Endothelial cell of umbilical vein (primary cell): ENCODE measurements around the gene KHNYN. TPM values are rescaled to one million over a fixed set of nuclear protein-coding genes. Genes with fewer than 3 reads are reported as not detected.

Source experiments
- BruUV-seq: library from RNA; stranded (reverse); fragments of 400-500 nt; replicated peaks from 2 replicates; lab custom pipeline; 2021; lab: Mats Ljungman, UMichigan
- CTCF ChIA-PET: fragments of 300-600, 350-600 bp; sonication (Branson Sonifier 250); formaldehyde crosslinking; loops from one replicate; lab custom pipeline; 2021; ENCODE audit warnings: antibody characterized with exemption, inconsistent platforms; lab: Charles Lee
- POLR2A ChIA-PET: fragments of 300-600, 350-600 bp; sonication (Branson Sonifier 250); formaldehyde crosslinking; loops from one replicate; lab custom pipeline; 2021; ENCODE audit warnings: antibody characterized with exemption, inconsistent platforms; lab: Charles Lee
- DNase-seq: peaks from one replicate; pipeline ENCODE4 v3.0.0-alpha.2; 2011; ENCODE audit warnings: low read depth, low spot score
- FAIRE-seq: peaks from 2 replicates; lab custom pipeline; 2011; peaks lifted over from hg19 to GRCh38; lab: Jason Lieb, UNC
- H2AFZ ChIP-seq: 2 replicates; pipeline ENCODE4 v1.6.0; 2012; ENCODE audit warnings: low read depth, low read length, control low read depth, inconsistent platforms
- H3K27ac ChIP-seq: 2 replicates; pipeline ENCODE4 v1.5.1; 2011; ENCODE audit warnings: low read depth, mild to moderate bottlenecking, control low read depth, low read length, moderate library complexity; ENCODE audit not compliant: insufficient read depth
- H3K27me3 ChIP-seq, 2 experiments: 2 replicates each; pipeline versions ENCODE4 v1.6.0 to v1.6.1; 2011; ENCODE audit warnings: low read length in 2 of 2, mixed read lengths in 1 of 2; ENCODE audit not compliant: control insufficient read depth in 2 of 2, insufficient read depth in 2 of 2
- H3K36me3 ChIP-seq, 2 experiments: 2 replicates in 1 of 2; 3 replicates in 1 of 2; pipeline ENCODE4 v1.5.1; 2011; ENCODE audit warnings: low read length in 2 of 2, mild to moderate bottlenecking in 1 of 2, moderate library complexity in 1 of 2; ENCODE audit not compliant: control insufficient read depth in 2 of 2, insufficient read depth in 2 of 2; ENCODE audit errors: extremely low read depth in 1 of 2
- H3K4me1 ChIP-seq: 3 replicates; pipeline ENCODE4 v1.5.1; 2011; ENCODE audit warnings: mild to moderate bottlenecking, low read length; ENCODE audit not compliant: control insufficient read depth, insufficient read depth; ENCODE audit errors: extremely low read depth
- H3K4me2 ChIP-seq: 2 replicates; pipeline ENCODE4 v1.6.1; 2011; ENCODE audit warnings: low read length, control low read depth, mixed read lengths; ENCODE audit not compliant: insufficient read depth
- H3K4me3 ChIP-seq, 3 experiments: fragments of 200-600 bp in 1 of 3; sonication (generic), shearing (Covaris generic) in 1 of 3; replicated peaks in 1 of 3; 2 replicates each; pipeline ENCODE4 v1.5.1; 2011 to 2016; ENCODE audit warnings: control low read depth in 3 of 3, low read length in 3 of 3, mild to moderate bottlenecking in 2 of 3, inconsistent platforms in 1 of 3, low read depth in 1 of 3, moderate library complexity in 1 of 3; ENCODE audit not compliant: insufficient read depth in 1 of 3
- H3K79me2 ChIP-seq: 2 replicates; pipeline ENCODE4 v1.6.0; 2012; ENCODE audit warnings: low read length, inconsistent platforms; ENCODE audit not compliant: control insufficient read depth, insufficient read depth
- H3K9ac ChIP-seq: replicated peaks from 2 replicates; pipeline ENCODE3; 2011; ENCODE audit warnings: low read length, control low read depth; ENCODE audit not compliant: insufficient read depth; ENCODE audit errors: extremely low read depth
- H3K9me1 ChIP-seq: replicated peaks from 3 replicates; pipeline ENCODE4 v1.6.0; 2011; ENCODE audit warnings: mild to moderate bottlenecking, low read length; ENCODE audit not compliant: control insufficient read depth, insufficient read depth; ENCODE audit errors: extremely low read depth
- H3K9me3 ChIP-seq: replicated peaks from 2 replicates; pipeline ENCODE4 v1.5.1; 2012; ENCODE audit warnings: low read length, inconsistent platforms; ENCODE audit not compliant: control insufficient read depth, insufficient read depth
- H4K20me1 ChIP-seq: replicated peaks from 2 replicates; pipeline ENCODE3; 2011; ENCODE audit warnings: mild to moderate bottlenecking, low read length; ENCODE audit not compliant: control insufficient read depth, insufficient read depth; ENCODE audit errors: extremely low read depth
- CTCF ChIP-seq, 2 donors: IDR thresholded peaks; 1 replicate in 1 of 2; 2 replicates in 1 of 2; pipeline ENCODE4 v1.5.1; 2011; ENCODE audit warnings: low read length in 2 of 2, mild to moderate bottlenecking in 2 of 2, moderate library complexity in 2 of 2, control low read depth in 1 of 2, inconsistent platforms in 1 of 2, low read depth in 1 of 2; ENCODE audit not compliant: insufficient read depth in 1 of 2; ENCODE audit errors: extremely low read depth in 1 of 2
- EZH2 ChIP-seq: IDR thresholded peaks from 2 replicates; pipeline ENCODE4 v1.6.1; 2012; ENCODE audit warnings: borderline replicate concordance, low read depth, mild to moderate bottlenecking, moderate library complexity, low read length, inconsistent platforms; ENCODE audit not compliant: severe bottlenecking
- FOS ChIP-seq: IDR thresholded peaks from 2 replicates; pipeline ENCODE4 v1.6.1; 2011; ENCODE audit warnings: mild to moderate bottlenecking, low read length, moderate library complexity, borderline replicate concordance; ENCODE audit not compliant: insufficient read depth
- GATA2 ChIP-seq: IDR thresholded peaks from 2 replicates; pipeline ENCODE4 v1.7.0; 2011; ENCODE audit warnings: low read depth, mild to moderate bottlenecking, moderate library complexity, mixed read lengths, low read length; ENCODE audit not compliant: insufficient read length, insufficient read depth
- JUN ChIP-seq: IDR thresholded peaks from 2 replicates; pipeline ENCODE4 v1.6.1; 2011; ENCODE audit warnings: borderline replicate concordance, low read depth; ENCODE audit not compliant: insufficient read length, insufficient read depth
- MAX ChIP-seq: IDR thresholded peaks from 2 replicates; pipeline ENCODE4 v1.6.1; 2011; ENCODE audit not compliant: insufficient read depth, insufficient read length
- MYC ChIP-seq: IDR thresholded peaks from one replicate; pipeline ENCODE4 v1.6.1; 2011; ENCODE audit warnings: mild to moderate bottlenecking, low read depth, low read length
- POLR2A ChIP-seq: IDR thresholded peaks from 2 replicates; pipeline ENCODE4 v1.6.1; 2012; ENCODE audit warnings: low read depth, mild to moderate bottlenecking, control low read depth, low read length
- POLR2AphosphoS5 ChIP-seq: IDR thresholded peaks from 2 replicates; pipeline ENCODE4 v1.6.1; 2012; ENCODE audit warnings: low read depth, mild to moderate bottlenecking, control low read depth, low read length, moderate library complexity; ENCODE audit not compliant: insufficient read depth
- dilution Hi-C: fragments of 300-500 bp; cut with MboI; formaldehyde crosslinking; loops from one replicate; pipeline ENCODE4 v1.15.0; 2019; ENCODE audit warnings: low sequenced_read_pairs; ENCODE audit not compliant: extremely low pct_ligation_motif_present
- intact Hi-C: fragments of 100-400 bp; cut with micrococcal nuclease; formaldehyde crosslinking; loops from one replicate; pipeline ENCODE4 v1.10.0; 2022
- polyA plus RNA-seq, 4 experiments: library from polyadenylated mRNA; depleted of rRNA in 3 of 4; stranded (reverse) in 3 of 4; unstranded in 1 of 4; fragments of >200 nt; gene quantifications; 2 replicates each; pipeline versions ENCODE4 v1.2.1 to v1.2.3, GENCODE V29; 2011 to 2012; ENCODE audit warnings: missing spikeins in 1 of 4
- total RNA-seq: library from RNA; stranded (reverse); gene quantifications from 2 replicates; pipeline ENCODE4 v1.2.3, GENCODE V29; 2021

KHNYN gene
- total and polyA plus RNA-seq, 2 donors (not counting 3 experiments of a cell fraction or from before 2014, with no cell fraction given), result 25.4 to 63.3 TPM

- H3K9me3 ChIP-seq, result no peaks in the 10 kb centered on the region
- intact Hi-C loops, result loop anchor here (1.0 kb wide), 2 partner anchors 26 to 39 kb away; no protein-coding TSS in a partner anchor
- CTCF ChIA-PET, result interaction anchor here (1.0 to 3.0 kb wide), 5 partner anchors 26 to 59 kb away, joined by 3 to 17 read pairs (median 5); no protein-coding TSS in a partner anchor
- TF ChIP-seq CTCF (IDR thresholded peaks at IDR 0.05; ENCODE audit: extremely low read depth in 1 of 2, insufficient read depth in 1 of 2, low read depth in 1 of 2, low read length in 2 of 2) (peak in 1 of 2 donors; percentile 12), EZH2 (no peak)
- peaks cover 23% of the 10 kb centered on the region for H3K4me1 ChIP-seq
- peaks cover 0 to 3% of the 10 kb centered on the region in 2 experiments for H3K27me3 ChIP-seq
- peak overlapping the region in 1 of 3 experiments; percentile 19 for H3K4me3 ChIP-seq
- peak overlapping the region; percentile 42 for H3K9ac ChIP-seq
- peak; percentile 75 for FAIRE-seq
- H4K20me1 ChIP-seq, result no peaks in the 10 kb centered on the region
- dilution Hi-C loops, result no loop called here
- peak overlapping the region; percentile 31 for H2AFZ ChIP-seq
- no peaks in the 10 kb centered on the region for H3K9me1 ChIP-seq
- H3K27ac ChIP-seq, result peak overlapping the region; percentile 48
- POLR2A ChIA-PET, result interaction anchor here (1.0 kb wide), 1 partner anchor 31 kb away, joined by 3 read pairs; no protein-coding TSS in a partner anchor
- H3K79me2 ChIP-seq, result no peaks in the 10 kb centered on the region
- peak; percentile 70 for DNase-seq
- TSS peak; percentile 79 for BruUV-seq
- H3K36me3 ChIP-seq, result no peaks in the 10 kb centered on the region
- peak overlapping the region; percentile 70 for H3K4me2 ChIP-seq
These were observed 37.2 kb upstream of the KHNYN start for GRCh38 chr14:24392325-24393091.

GRCh38 chr14:24394275-24394674 lies 35.5 kb upstream of the KHNYN start:
- Histone ChIP-seq H3K4me1 (peaks cover 27% of the 10 kb centered on the region), H3K4me3 (no peak overlapping the region), H4K20me1 (no peaks in the 10 kb centered on the region), H3K4me2 (no peak overlapping the region), H3K27ac (no peak overlapping the region), H3K27me3 (no peaks in the 10 kb centered on the region), H3K79me2 (no peaks in the 10 kb centered on the region), H3K9me3 (no peaks in the 10 kb centered on the region), H3K36me3 (no peaks in the 10 kb centered on the region), H2AFZ (no peak overlapping the region), H3K9me1 (no peaks in the 10 kb centered on the region), H3K9ac (no peak overlapping the region)
- POLR2A ChIA-PET, result no interaction called here
- FAIRE-seq (no peak), DNase-seq (no peak)
- intact Hi-C loops, result no loop called here
- BruUV-seq, result no TSS peak
- dilution Hi-C loops, result no loop called here
- TF ChIP-seq EZH2 (no peak), POLR2AphosphoS5 (no peak), JUN (no peak), FOS (no peak), MYC (no peak), POLR2A (no peak), CTCF (IDR thresholded peaks at IDR 0.05; ENCODE audit: extremely low read depth in 1 of 2, insufficient read depth in 1 of 2, low read depth in 1 of 2, low read length in 2 of 2) (no peak), MAX (no peak), GATA2 (no peak)
- CTCF ChIA-PET, result no interaction called here
